22Rv1 (cell line): ENCODE measurements around the gene ATF7IP2.
"Not testable (repeated sequence)": the region's sequence is repeated elsewhere in the genome, so short reads cannot be mapped to it uniquely, and the experiment has no call there.

Experiments
- CTCF ChIP-seq: fragments of 450-650 bp; IDR thresholded peaks from 2 replicates; pipeline ENCODE4 v1.5.1; 2017; ENCODE audit warnings: mild to moderate bottlenecking
- ZFX ChIP-seq: fragments of 450-650 bp; IDR thresholded peaks from 2 replicates; pipeline ENCODE4 v1.6.1; 2017; ENCODE audit warnings: antibody characterized with exemption, borderline replicate concordance

DNA sequence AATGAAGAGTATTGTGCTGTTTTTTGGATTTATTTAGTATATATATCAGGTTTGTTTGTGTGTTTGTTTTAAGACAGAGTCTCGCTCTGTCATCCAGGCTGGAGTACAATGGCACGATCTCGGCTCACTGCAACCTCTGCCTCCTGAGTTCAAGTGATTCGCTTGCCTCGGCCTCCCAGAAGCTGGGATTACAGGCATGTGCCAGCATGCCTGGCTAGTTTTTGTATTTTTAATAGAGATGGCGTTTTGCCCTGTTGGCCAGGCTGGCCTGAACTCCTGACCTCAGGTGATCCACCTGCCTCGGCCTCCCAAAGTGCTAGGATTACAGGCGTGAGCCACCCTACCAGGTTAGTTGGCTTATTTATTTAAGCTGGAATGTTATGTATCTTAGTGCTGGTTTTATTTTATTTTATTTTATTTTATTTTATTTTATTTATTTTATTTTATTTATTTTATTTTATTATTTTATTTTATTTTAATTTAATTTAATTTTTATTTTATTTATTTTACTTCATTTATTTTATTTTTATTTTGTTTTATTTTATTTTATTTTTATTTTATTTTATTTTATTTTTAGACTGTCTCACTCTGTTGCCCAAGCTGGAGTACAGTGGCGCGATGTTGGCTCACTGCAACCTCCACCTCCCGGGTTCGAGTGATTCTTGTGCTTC, 43.6 kb downstream of the ATF7IP2 start:
- not testable (repeated sequence) for TF ChIP-seq CTCF, ZFX
